Measurements from ENCODE around the gene COLEC11.

DNA sequence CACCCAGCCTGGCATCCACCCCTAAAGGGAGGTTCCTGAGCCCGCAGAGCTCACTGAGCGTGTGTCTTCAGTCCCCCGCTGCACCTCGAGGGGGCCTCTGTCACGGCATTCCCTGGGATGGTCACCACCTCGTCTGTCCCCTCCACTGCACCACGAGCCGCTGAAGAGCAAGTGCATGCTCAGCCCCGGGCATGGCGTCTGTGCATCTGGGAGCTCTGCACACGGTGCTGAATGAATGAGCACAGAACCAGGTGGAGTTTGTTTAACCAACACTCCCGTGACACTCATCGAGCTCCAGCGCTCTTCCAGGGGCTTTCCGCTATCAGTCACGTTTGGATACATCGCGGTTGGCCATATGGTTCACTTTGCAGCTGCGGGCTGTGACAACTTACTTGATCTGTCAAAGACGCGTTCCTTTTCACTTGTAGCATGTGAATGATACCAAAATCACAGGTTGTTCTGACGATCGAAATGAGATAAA lies 72.3 kb downstream of the COLEC11 start:
- TF ChIP-seq, protein P1, sequence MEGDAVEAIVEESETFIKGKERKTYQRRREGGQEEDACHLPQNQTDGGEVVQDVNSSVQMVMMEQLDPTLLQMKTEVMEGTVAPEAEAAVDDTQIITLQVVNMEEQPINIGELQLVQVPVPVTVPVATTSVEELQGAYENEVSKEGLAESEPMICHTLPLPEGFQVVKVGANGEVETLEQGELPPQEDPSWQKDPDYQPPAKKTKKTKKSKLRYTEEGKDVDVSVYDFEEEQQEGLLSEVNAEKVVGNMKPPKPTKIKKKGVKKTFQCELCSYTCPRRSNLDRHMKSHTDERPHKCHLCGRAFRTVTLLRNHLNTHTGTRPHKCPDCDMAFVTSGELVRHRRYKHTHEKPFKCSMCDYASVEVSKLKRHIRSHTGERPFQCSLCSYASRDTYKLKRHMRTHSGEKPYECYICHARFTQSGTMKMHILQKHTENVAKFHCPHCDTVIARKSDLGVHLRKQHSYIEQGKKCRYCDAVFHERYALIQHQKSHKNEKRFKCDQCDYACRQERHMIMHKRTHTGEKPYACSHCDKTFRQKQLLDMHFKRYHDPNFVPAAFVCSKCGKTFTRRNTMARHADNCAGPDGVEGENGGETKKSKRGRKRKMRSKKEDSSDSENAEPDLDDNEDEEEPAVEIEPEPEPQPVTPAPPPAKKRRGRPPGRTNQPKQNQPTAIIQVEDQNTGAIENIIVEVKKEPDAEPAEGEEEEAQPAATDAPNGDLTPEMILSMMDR (conservative IDR thresholded peaks at IDR 0.05; ENCODE audit: low read depth, low read length) = no peak
- no peak for TF ChIP-seq EZH2 (IDR thresholded peaks at IDR 0.05; ENCODE audit: borderline replicate concordance, low read depth, low read length, poor library complexity, severe bottlenecking)

Data from A673 (cell line).